AG04450 (cell line): ENCODE measurements around the gene ESYT2. TPM values are rescaled to one million over a fixed set of nuclear protein-coding genes. Genes with fewer than 3 reads are reported as not detected.

Experiments used
- CTCF ChIA-PET: fragments of 300-600, 350-600 bp; formaldehyde crosslinking; extraction: SDS; loops from one replicate; lab custom pipeline; 2022; ENCODE audit warnings: antibody characterized with exemption, inconsistent platforms; lab: Charles Lee
- POLR2A ChIA-PET: fragments of 350-600 bp; formaldehyde crosslinking; extraction: SDS; loops from one replicate; lab custom pipeline; 2021; ENCODE audit warnings: antibody characterized with exemption, inconsistent platforms; lab: Yijun Ruan, JAX
- DNase-seq: peaks from one replicate; pipeline ENCODE4 v3.0.0-alpha.2; 2011; ENCODE audit warnings: low read depth, low spot score
- H3K27ac ChIP-seq: one replicate; pipeline ENCODE4 v1.5.1; 2012; ENCODE audit warnings: low read depth, low read length, control low read depth
- H3K27me3 ChIP-seq: one replicate; pipeline ENCODE4 v1.6.0; 2012; ENCODE audit warnings: low read length; ENCODE audit not compliant: control insufficient read depth, insufficient read depth
- H3K4me3 ChIP-seq: 2 replicates; pipeline ENCODE4 v1.5.1; 2011; ENCODE audit warnings: mild to moderate bottlenecking, low read depth, low read length, control low read depth
- H3K9me3 ChIP-seq: 2 replicates; pipeline ENCODE4 v1.5.1; 2012; ENCODE audit warnings: low read length; ENCODE audit not compliant: control insufficient read depth, insufficient read depth
- CTCF ChIP-seq: IDR thresholded peaks from 2 replicates; pipeline ENCODE4 v1.5.1; 2011; ENCODE audit warnings: low read depth, low read length, control low read depth, inconsistent platforms
- polyA plus RNA-seq: library from polyadenylated mRNA; depleted of rRNA; stranded (reverse); fragments of >200 nt; gene quantifications from 2 replicates; pipeline ENCODE4 v1.2.3, GENCODE V29; 2011

Gene ESYT2
- polyA plus RNA-seq, 1 experiment, result 54.3 TPM

- Histone ChIP-seq H3K27ac (peak overlapping the region; percentile 95), H3K9me3 (no peaks in the 10 kb centered on the region; the same call in 1 of the 2 replicates), H3K27me3 (no peaks in the 10 kb centered on the region), H3K4me3 (no peak overlapping the region; the same call in 1 of the 2 replicates)
- peak; percentile 81 for DNase-seq
- ChIA-PET POLR2A (interaction anchor here (1.0 to 2.7 kb wide), 5 partner anchors 9 to 89 kb away, joined by 3 to 16 read pairs (median 5); partner anchors contain the start of genes ESYT2 and NCAPG2), CTCF (interaction anchor here (1.1 to 1.8 kb wide), 4 partner anchors 13 to 236 kb away, joined by 4 to 14 read pairs (median 6); no protein-coding TSS in a partner anchor)
- peak; percentile 29 for TF ChIP-seq CTCF
Observed at GRCh38 chr7:158740657-158741293, 88.5 kb downstream of the ESYT2 start.

GRCh38 chr7:158740013-158740656 lies 89.2 kb downstream of the ESYT2 start:
- no peak for TF ChIP-seq CTCF
- ChIA-PET CTCF (interaction anchor here (1.1 to 1.8 kb wide), 4 partner anchors 13 to 237 kb away, joined by 4 to 14 read pairs (median 6); no protein-coding TSS in a partner anchor), POLR2A (interaction anchor here (0.5 to 2.7 kb wide), 10 partner anchors 8 to 115 kb away, joined by 3 to 16 read pairs (median 4); partner anchors contain the start of genes ESYT2 and NCAPG2)
- H3K4me3 ChIP-seq, result peak overlapping the region; percentile 7
- H3K27ac ChIP-seq, result peak overlapping the region; percentile 95
- peak; percentile 68 for DNase-seq
- H3K27me3 ChIP-seq, result no peaks in the 10 kb centered on the region
- H3K9me3 ChIP-seq, result no peaks in the 10 kb centered on the region; the same call in 1 of the 2 replicates

GRCh38 chr7:158738841-158739240 lies 90.5 kb downstream of the ESYT2 start:
- no peaks in the 10 kb centered on the region for H3K27me3 ChIP-seq
- no peak overlapping the region for H3K27ac ChIP-seq
- H3K9me3 ChIP-seq, result no peaks in the 10 kb centered on the region; the same call in 1 of the 2 replicates
- CTCF ChIA-PET, result no interaction called here
- no peak overlapping the region for H3K4me3 ChIP-seq
- no peak for TF ChIP-seq CTCF
- no peak for DNase-seq
- POLR2A ChIA-PET, result no interaction called here

- Histone ChIP-seq H3K9me3 (no peaks in the 10 kb centered on the region), H3K27ac (no peak overlapping the region), H3K27me3 (no peaks in the 10 kb centered on the region), H3K4me3 (no peak overlapping the region)
- TF ChIP-seq CTCF, result no peak
- no peak for DNase-seq
- CTCF ChIA-PET, result interaction anchor here (0.6 kb wide), 1 partner anchor 23 kb away, joined by 3 read pairs; no protein-coding TSS in a partner anchor
- POLR2A ChIA-PET, result no interaction called here
Observed at GRCh38 chr7:158737064-158737695, 92.1 kb downstream of the ESYT2 start.
